Measurements from ENCODE around the gene MTUS2. TPM values are rescaled to one million over a fixed set of nuclear protein-coding genes. Genes with fewer than 3 reads are reported as not detected.

The MTUS2 gene
- total and polyA plus RNA-seq, 10 of the 15 experiments (the other 5 are each of a cell fraction or from before 2014, with no cell fraction given) = under 0.01 to 0.05 (median 0.02) TPM; not detected in 6

GRCh38 chr13:29318741-29319140 lies 498.6 kb downstream of the MTUS2 start:
- ChIA-PET CTCF (no interaction called here), POLR2A (interaction anchor here (0.7 kb wide), 1 partner anchor 1160 kb away, joined by 3 read pairs; no protein-coding TSS in a partner anchor), SMC1A (ENCODE audit: uncharacterized antibody, unreplicated experiment) (interaction anchor here (0.9 kb wide), 1 partner anchor 195 kb away, joined by 3 read pairs; no protein-coding TSS in a partner anchor), RAD21 (ENCODE audit: unreplicated experiment) (no interaction called here)
- no peak overlapping the region for H3K27ac ChIP-seq (ENCODE audit: control insufficient read depth, insufficient read depth)
- no peaks in the 10 kb centered on the region for H3K36me3 ChIP-seq (ENCODE audit: control insufficient read depth in 2 of 2, insufficient read depth in 2 of 2, low read length in 1 of 2)
- ATAC-seq = no peak
- H3K79me2 ChIP-seq (ENCODE audit: control insufficient read depth, insufficient read depth, low read length) = no peaks in the 10 kb centered on the region
- no peaks in the 10 kb centered on the region for H4K20me1 ChIP-seq (ENCODE audit: control insufficient read depth, insufficient read depth)
- in situ Hi-C loops (cut with MboI) = no loop called here
- no peaks in the 10 kb centered on the region for H3K4me1 ChIP-seq (ENCODE audit: control insufficient read depth, insufficient read depth, low read length)
- intact Hi-C loops (cut with micrococcal nuclease; ENCODE audit: unreplicated experiment) = no loop called here
- H3K27me3 ChIP-seq (replicated peaks in 1 of 2; ENCODE audit: control insufficient read depth in 2 of 2, insufficient read depth in 2 of 2, low read length in 1 of 2) = no peaks in the 10 kb centered on the region
- no peak overlapping the region for H3K4me3 ChIP-seq
- H3K9me3 ChIP-seq (replicated peaks; ENCODE audit: control insufficient read depth, insufficient read depth, low read length) = no peaks in the 10 kb centered on the region
- no TSS peak for BruUV-seq (replicated peaks)
- no peak overlapping the region for H2AFZ ChIP-seq (ENCODE audit: control insufficient read depth, low read depth, low read length)
- H3K9ac ChIP-seq (ENCODE audit: control insufficient read depth, insufficient read depth, low read length) = no peak overlapping the region
- 24% methylated on average over 6 of the region's 6 CpGs for WGBS (ENCODE audit: insufficient coverage, insufficient replicate concordance, low lambda C conversion rate, missing lambda C conversion rate)
- H3K4me2 ChIP-seq (ENCODE audit: control insufficient read depth, insufficient read depth) = no peak overlapping the region
- no peak for DNase-seq (ENCODE audit: low read depth, low spot score)
- no peak for FAIRE-seq
- no peak for TF ChIP-seq IRF5 (IDR thresholded peaks at IDR 0.05; ENCODE audit: borderline replicate concordance)
- no peak for TF ChIP-seq MAX (IDR thresholded peaks at IDR 0.05; ENCODE audit: low read depth, low read length)
- no peak for TF ChIP-seq ETV6 (conservative IDR thresholded peaks at IDR 0.05 in 1 of 2, IDR thresholded peaks at IDR 0.05 in 1 of 2; ENCODE audit: borderline replicate concordance in 1 of 2, low read depth in 1 of 2)
- no peak for TF ChIP-seq SIN3A (IDR thresholded peaks at IDR 0.05; ENCODE audit: low read depth, low read length)

GRCh38 chr13:29319451-29319850 lies 499.3 kb downstream of the MTUS2 start:
- Histone ChIP-seq H3K36me3 (ENCODE audit: control insufficient read depth in 2 of 2, insufficient read depth in 2 of 2, low read length in 1 of 2) (no peaks in the 10 kb centered on the region), H4K20me1 (ENCODE audit: control insufficient read depth, insufficient read depth) (no peaks in the 10 kb centered on the region), H3K27ac (ENCODE audit: control insufficient read depth, insufficient read depth) (no peak overlapping the region), H3K9me3 (replicated peaks; ENCODE audit: control insufficient read depth, insufficient read depth, low read length) (no peaks in the 10 kb centered on the region), H3K4me2 (ENCODE audit: control insufficient read depth, insufficient read depth) (no peak overlapping the region), H3K4me3 (no peak overlapping the region), H3K27me3 (replicated peaks in 1 of 2; ENCODE audit: control insufficient read depth in 2 of 2, insufficient read depth in 2 of 2, low read length in 1 of 2) (no peaks in the 10 kb centered on the region), H3K4me1 (ENCODE audit: control insufficient read depth, insufficient read depth, low read length) (no peaks in the 10 kb centered on the region), H2AFZ (ENCODE audit: control insufficient read depth, low read depth, low read length) (no peak overlapping the region), H3K79me2 (ENCODE audit: control insufficient read depth, insufficient read depth, low read length) (no peaks in the 10 kb centered on the region), H3K9ac (ENCODE audit: control insufficient read depth, insufficient read depth, low read length) (no peak overlapping the region)
- FAIRE-seq (no peak), DNase-seq (ENCODE audit: low read depth, low spot score) (no peak), ATAC-seq (no peak)
- POLR2A ChIA-PET = no interaction called here
- no TSS peak for BruUV-seq (replicated peaks)
- SMC1A ChIA-PET (ENCODE audit: uncharacterized antibody, unreplicated experiment) = interaction anchor here (0.9 kb wide), 1 partner anchor 196 kb away, joined by 3 read pairs; no protein-coding TSS in a partner anchor
- RAD21 ChIA-PET (ENCODE audit: unreplicated experiment) = no interaction called here
- in situ Hi-C loops (cut with MboI) (no loop called here), intact Hi-C loops (cut with micrococcal nuclease; ENCODE audit: unreplicated experiment) (no loop called here)
- CTCF ChIA-PET = no interaction called here
- WGBS (ENCODE audit: insufficient coverage, insufficient replicate concordance, low lambda C conversion rate, missing lambda C conversion rate) = 42% methylated on average over 9 of the region's 9 CpGs
- TF ChIP-seq SP1 (IDR thresholded peaks at IDR 0.05; ENCODE audit: low read depth, low read length) = no peak
- no peak for TF ChIP-seq NFXL1 (IDR thresholded peaks at IDR 0.05; ENCODE audit: borderline replicate concordance)
- no peak for TF ChIP-seq PBX3 (IDR thresholded peaks at IDR 0.05; ENCODE audit: insufficient replicate concordance, low read depth, low read length)
- TF ChIP-seq E2F8 (IDR thresholded peaks at IDR 0.05; ENCODE audit: low read depth, partially characterized antibody) = no peak
- no peak for TF ChIP-seq SMC3 (IDR thresholded peaks at IDR 0.05; ENCODE audit: borderline replicate concordance, low read length)
- no peak for TF ChIP-seq SUZ12 (IDR thresholded peaks at IDR 0.05; ENCODE audit: unreplicated experiment)
- TF ChIP-seq ZZZ3 (IDR thresholded peaks at IDR 0.05; ENCODE audit: control insufficient read depth, insufficient read length, low read depth) = no peak
- TF ChIP-seq CBX3 (IDR thresholded peaks at IDR 0.05; ENCODE audit: borderline replicate concordance, low read depth) = no peak
